ENCODE results near the gene MPZL3. TPM values are rescaled to one million over a fixed set of nuclear protein-coding genes. Genes with fewer than 3 reads are reported as not detected.

Gene MPZL3
- total and polyA plus RNA-seq, 4 donors: 2.5 to 6.9 (median 3.5) TPM

DNA sequence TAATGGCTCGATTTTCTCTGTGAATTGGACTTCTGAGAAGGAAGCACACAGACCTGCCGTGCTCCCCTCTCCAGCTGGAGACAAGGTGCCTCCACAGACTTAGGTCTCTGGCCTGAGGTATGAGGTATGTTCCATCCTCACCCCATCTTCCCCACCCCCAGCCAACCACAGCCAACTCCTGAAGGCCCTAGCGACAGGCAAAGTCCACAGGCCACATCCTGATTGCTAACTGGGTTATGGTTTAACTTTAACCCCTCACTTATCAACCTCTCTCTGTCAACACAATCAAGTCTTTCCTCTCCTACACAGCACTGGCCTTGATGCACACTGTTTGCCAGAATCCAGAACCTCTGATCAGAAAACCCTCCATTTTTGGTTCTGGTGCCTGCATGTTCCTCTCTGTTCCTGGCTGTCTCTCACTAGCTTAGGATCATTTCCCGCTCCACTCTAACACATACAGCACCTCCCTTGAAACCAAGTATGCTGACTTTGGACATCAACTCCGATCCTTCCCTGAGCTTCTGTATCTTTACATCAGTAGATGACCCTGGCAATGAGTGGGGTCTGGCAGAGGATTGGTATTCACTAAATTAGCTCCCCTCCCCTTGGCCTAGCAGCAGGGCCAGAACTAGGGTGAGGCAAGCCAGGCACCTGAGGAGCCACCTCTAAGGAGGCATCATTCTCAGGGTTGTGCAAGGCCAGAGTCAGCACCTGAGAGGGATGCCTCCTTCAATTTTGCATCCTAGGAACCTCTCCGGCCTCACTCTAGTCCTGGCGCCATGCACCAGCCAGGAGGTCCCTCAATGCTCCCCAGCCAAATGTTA lies 49.4 kb downstream of the MPZL3 start:
- WGBS: 51% methylated on average over 7 of the region's 7 CpGs
- peak overlapping the region in 1 of 3 donors; percentile 24 for H3K4me3 ChIP-seq (ENCODE audit: low read depth in 1 of 3, low read length in 3 of 3)

More for the DNA sequence above, 49.4 kb downstream of the MPZL3 start:
- DNase-seq (ENCODE audit: low spot score): peak; percentile 56
- no peaks in the 10 kb centered on the region for H3K36me3 ChIP-seq (ENCODE audit: control insufficient read depth in 4 of 4, insufficient read depth in 3 of 4, low read depth in 1 of 4, low read length in 3 of 4)
- H3K27me3 ChIP-seq (ENCODE audit: control insufficient read depth in 4 of 4, insufficient read depth in 4 of 4, low read length in 3 of 4): no peaks in the 10 kb centered on the region
- peaks cover 11 to 37% (median 32%) of the 10 kb centered on the region in 4 donors for H3K4me1 ChIP-seq (ENCODE audit: control insufficient read depth in 4 of 4, insufficient read depth in 4 of 4, low read length in 3 of 4)
- H3K27ac ChIP-seq (ENCODE audit: low read depth in 1 of 2, low read length in 2 of 2): peak overlapping the region; percentile 70 to 77
- H3K9ac ChIP-seq (ENCODE audit: low read depth in 1 of 2, low read length in 2 of 2): no peak overlapping the region
- TF ChIP-seq, protein P1, sequence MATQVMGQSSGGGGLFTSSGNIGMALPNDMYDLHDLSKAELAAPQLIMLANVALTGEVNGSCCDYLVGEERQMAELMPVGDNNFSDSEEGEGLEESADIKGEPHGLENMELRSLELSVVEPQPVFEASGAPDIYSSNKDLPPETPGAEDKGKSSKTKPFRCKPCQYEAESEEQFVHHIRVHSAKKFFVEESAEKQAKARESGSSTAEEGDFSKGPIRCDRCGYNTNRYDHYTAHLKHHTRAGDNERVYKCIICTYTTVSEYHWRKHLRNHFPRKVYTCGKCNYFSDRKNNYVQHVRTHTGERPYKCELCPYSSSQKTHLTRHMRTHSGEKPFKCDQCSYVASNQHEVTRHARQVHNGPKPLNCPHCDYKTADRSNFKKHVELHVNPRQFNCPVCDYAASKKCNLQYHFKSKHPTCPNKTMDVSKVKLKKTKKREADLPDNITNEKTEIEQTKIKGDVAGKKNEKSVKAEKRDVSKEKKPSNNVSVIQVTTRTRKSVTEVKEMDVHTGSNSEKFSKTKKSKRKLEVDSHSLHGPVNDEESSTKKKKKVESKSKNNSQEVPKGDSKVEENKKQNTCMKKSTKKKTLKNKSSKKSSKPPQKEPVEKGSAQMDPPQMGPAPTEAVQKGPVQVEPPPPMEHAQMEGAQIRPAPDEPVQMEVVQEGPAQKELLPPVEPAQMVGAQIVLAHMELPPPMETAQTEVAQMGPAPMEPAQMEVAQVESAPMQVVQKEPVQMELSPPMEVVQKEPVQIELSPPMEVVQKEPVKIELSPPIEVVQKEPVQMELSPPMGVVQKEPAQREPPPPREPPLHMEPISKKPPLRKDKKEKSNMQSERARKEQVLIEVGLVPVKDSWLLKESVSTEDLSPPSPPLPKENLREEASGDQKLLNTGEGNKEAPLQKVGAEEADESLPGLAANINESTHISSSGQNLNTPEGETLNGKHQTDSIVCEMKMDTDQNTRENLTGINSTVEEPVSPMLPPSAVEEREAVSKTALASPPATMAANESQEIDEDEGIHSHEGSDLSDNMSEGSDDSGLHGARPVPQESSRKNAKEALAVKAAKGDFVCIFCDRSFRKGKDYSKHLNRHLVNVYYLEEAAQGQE (IDR thresholded peaks at IDR 0.05): no peak
- peak; percentile 86 for TF ChIP-seq FOXA1 (IDR thresholded peaks at IDR 0.05)
- peak; percentile 37 for TF ChIP-seq NR2F2 (IDR thresholded peaks at IDR 0.05)
- TF ChIP-seq, protein P2, sequence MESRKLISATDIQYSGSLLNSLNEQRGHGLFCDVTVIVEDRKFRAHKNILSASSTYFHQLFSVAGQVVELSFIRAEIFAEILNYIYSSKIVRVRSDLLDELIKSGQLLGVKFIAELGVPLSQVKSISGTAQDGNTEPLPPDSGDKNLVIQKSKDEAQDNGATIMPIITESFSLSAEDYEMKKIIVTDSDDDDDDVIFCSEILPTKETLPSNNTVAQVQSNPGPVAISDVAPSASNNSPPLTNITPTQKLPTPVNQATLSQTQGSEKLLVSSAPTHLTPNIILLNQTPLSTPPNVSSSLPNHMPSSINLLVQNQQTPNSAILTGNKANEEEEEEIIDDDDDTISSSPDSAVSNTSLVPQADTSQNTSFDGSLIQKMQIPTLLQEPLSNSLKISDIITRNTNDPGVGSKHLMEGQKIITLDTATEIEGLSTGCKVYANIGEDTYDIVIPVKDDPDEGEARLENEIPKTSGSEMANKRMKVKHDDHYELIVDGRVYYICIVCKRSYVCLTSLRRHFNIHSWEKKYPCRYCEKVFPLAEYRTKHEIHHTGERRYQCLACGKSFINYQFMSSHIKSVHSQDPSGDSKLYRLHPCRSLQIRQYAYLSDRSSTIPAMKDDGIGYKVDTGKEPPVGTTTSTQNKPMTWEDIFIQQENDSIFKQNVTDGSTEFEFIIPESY (IDR thresholded peaks at IDR 0.05): peak; percentile 70
- peak in 1 of 2 donors; percentile 56 for TF ChIP-seq GABPA (IDR thresholded peaks at IDR 0.05 in 1 of 2, conservative IDR thresholded peaks at IDR 0.05 in 1 of 2)
- TF ChIP-seq, protein P3, sequence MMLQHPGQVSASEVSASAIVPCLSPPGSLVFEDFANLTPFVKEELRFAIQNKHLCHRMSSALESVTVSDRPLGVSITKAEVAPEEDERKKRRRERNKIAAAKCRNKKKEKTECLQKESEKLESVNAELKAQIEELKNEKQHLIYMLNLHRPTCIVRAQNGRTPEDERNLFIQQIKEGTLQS (IDR thresholded peaks at IDR 0.05): no peak
- peak; percentile 29 to 37 for TF ChIP-seq EGR1 (IDR thresholded peaks at IDR 0.05; ENCODE audit: low read depth in 2 of 2)
- peak; percentile 85 for TF ChIP-seq FOXA2 (IDR thresholded peaks at IDR 0.05)
- TF ChIP-seq HNF4G (IDR thresholded peaks at IDR 0.05): peak; percentile 96
- no peak for TF ChIP-seq TAF1 (conservative IDR thresholded peaks at IDR 0.05)
- peak; percentile 84 for TF ChIP-seq YY1 (IDR thresholded peaks at IDR 0.05)
- peak; percentile 100 for TF ChIP-seq SP1 (IDR thresholded peaks at IDR 0.05)
- TF ChIP-seq JUND (IDR thresholded peaks at IDR 0.05): peak; percentile 66 to 82
- TF ChIP-seq, protein P4, sequence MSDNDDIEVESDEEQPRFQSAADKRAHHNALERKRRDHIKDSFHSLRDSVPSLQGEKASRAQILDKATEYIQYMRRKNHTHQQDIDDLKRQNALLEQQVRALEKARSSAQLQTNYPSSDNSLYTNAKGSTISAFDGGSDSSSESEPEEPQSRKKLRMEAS (IDR thresholded peaks at IDR 0.05): peak; percentile 80
- TF ChIP-seq RXRA (IDR thresholded peaks at IDR 0.05): peak; percentile 94 to 96
- TF ChIP-seq HNF4A (conservative IDR thresholded peaks at IDR 0.05): peak; percentile 97
- TF ChIP-seq, protein P5, sequence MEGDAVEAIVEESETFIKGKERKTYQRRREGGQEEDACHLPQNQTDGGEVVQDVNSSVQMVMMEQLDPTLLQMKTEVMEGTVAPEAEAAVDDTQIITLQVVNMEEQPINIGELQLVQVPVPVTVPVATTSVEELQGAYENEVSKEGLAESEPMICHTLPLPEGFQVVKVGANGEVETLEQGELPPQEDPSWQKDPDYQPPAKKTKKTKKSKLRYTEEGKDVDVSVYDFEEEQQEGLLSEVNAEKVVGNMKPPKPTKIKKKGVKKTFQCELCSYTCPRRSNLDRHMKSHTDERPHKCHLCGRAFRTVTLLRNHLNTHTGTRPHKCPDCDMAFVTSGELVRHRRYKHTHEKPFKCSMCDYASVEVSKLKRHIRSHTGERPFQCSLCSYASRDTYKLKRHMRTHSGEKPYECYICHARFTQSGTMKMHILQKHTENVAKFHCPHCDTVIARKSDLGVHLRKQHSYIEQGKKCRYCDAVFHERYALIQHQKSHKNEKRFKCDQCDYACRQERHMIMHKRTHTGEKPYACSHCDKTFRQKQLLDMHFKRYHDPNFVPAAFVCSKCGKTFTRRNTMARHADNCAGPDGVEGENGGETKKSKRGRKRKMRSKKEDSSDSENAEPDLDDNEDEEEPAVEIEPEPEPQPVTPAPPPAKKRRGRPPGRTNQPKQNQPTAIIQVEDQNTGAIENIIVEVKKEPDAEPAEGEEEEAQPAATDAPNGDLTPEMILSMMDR (IDR thresholded peaks at IDR 0.05; ENCODE audit: low read depth, low read length, missing input control): no peak
- TF ChIP-seq RAD21 (IDR thresholded peaks at IDR 0.05): peak; percentile 47 to 73
- no peaks in the 10 kb centered on the region for H3K9me3 ChIP-seq (ENCODE audit: control insufficient read depth in 4 of 4, low read length in 3 of 4)

Data from liver (tissue), 9 donors.